HEK293 (cell line): ENCODE results near the gene PTGFRN.
A peak's percentile ranks its signal among the peaks of the same experiment; 100 is the strongest.

Experiments used
- GLIS1 ChIP-seq: fragments of 450-650 bp; formaldehyde crosslinking; IDR thresholded peaks from 2 replicates; pipeline ENCODE4 v1.5.1; 2016; ENCODE audit warnings: missing biosample characterization, missing genetic modification characterization
- HOXA7 ChIP-seq: sonication (generic); formaldehyde crosslinking; IDR thresholded peaks from 2 replicates; pipeline ENCODE4 v1.8.1; 2022; ENCODE audit warnings: missing genetic modification reagents, borderline replicate concordance
- IKZF3 ChIP-seq: fragments of 450-650 bp; IDR thresholded peaks from 2 replicates; pipeline ENCODE4 v1.5.0; 2018; ENCODE audit warnings: missing biosample characterization, mild to moderate bottlenecking, missing genetic modification characterization, moderate library complexity
- KLF1 ChIP-seq: fragments of 450-650 bp; formaldehyde crosslinking; IDR thresholded peaks from 2 replicates; pipeline ENCODE4 v1.5.1; 2016; ENCODE audit warnings: missing biosample characterization, missing genetic modification characterization
- KLF9 ChIP-seq: fragments of 450-650 bp; formaldehyde crosslinking; IDR thresholded peaks from 2 replicates; pipeline ENCODE4 v1.5.1; 2016; ENCODE audit warnings: missing biosample characterization, missing genetic modification characterization, low read depth
- OSR2 ChIP-seq: fragments of 450-650 bp; formaldehyde crosslinking; IDR thresholded peaks from 2 replicates; pipeline ENCODE4 v1.5.1; 2016; ENCODE audit warnings: missing biosample characterization, missing genetic modification characterization
- REPIN1 ChIP-seq: fragments of 450-650 bp; formaldehyde crosslinking; IDR thresholded peaks from 2 replicates; pipeline ENCODE4 v1.5.1; 2017; ENCODE audit warnings: missing biosample characterization, missing genetic modification characterization, low read depth
- ZBTB1 ChIP-seq: fragments of 450-650 bp; formaldehyde crosslinking; IDR thresholded peaks from 2 replicates; pipeline ENCODE4 v1.5.1; 2016; ENCODE audit warnings: missing biosample characterization, missing genetic modification characterization
- ZBTB17 ChIP-seq: fragments of 450-650 bp; formaldehyde crosslinking; IDR thresholded peaks from 2 replicates; pipeline ENCODE4 v1.5.1; 2016; ENCODE audit warnings: missing biosample characterization, missing genetic modification characterization
- ZFP37 ChIP-seq: fragments of 450-650 bp; formaldehyde crosslinking; IDR thresholded peaks from 2 replicates; pipeline ENCODE4 v1.5.1; 2016; ENCODE audit warnings: missing biosample characterization, missing genetic modification characterization
- ZIC2 ChIP-seq: fragments of 450-650 bp; formaldehyde crosslinking; IDR thresholded peaks from 2 replicates; pipeline ENCODE4 v1.5.1; 2016; ENCODE audit warnings: missing biosample characterization, missing genetic modification characterization
- ZNF146 ChIP-seq: fragments of 450-650 bp; formaldehyde crosslinking; IDR thresholded peaks from 2 replicates; pipeline ENCODE4 v1.5.1; 2016; ENCODE audit warnings: missing biosample characterization, missing genetic modification characterization
- ZNF24 ChIP-seq: fragments of 450-650 bp; formaldehyde crosslinking; IDR thresholded peaks from 2 replicates; pipeline ENCODE4 v1.5.1; 2016; ENCODE audit warnings: missing biosample characterization, missing genetic modification characterization
- ZNF302 ChIP-seq: fragments of 450-650 bp; formaldehyde crosslinking; IDR thresholded peaks from 2 replicates; pipeline ENCODE4 v1.5.1; 2016; ENCODE audit warnings: missing biosample characterization, missing genetic modification characterization, low read depth
- ZNF341 ChIP-seq: fragments of 450-650 bp; formaldehyde crosslinking; IDR thresholded peaks from 2 replicates; pipeline ENCODE4; 2016; ENCODE audit warnings: low read depth, missing biosample characterization, missing genetic modification characterization
- ZNF350 ChIP-seq: fragments of 450-650 bp; formaldehyde crosslinking; IDR thresholded peaks from 2 replicates; pipeline ENCODE4 v1.5.0; 2017; ENCODE audit warnings: missing biosample characterization, mild to moderate bottlenecking, missing genetic modification characterization
- ZNF391 ChIP-seq: fragments of 450-650 bp; formaldehyde crosslinking; IDR thresholded peaks from 2 replicates; pipeline ENCODE4 v1.5.1; 2016; ENCODE audit warnings: low read depth, missing biosample characterization, missing genetic modification characterization, borderline replicate concordance
- ZNF514 ChIP-seq: fragments of 450-650 bp; formaldehyde crosslinking; IDR thresholded peaks from 2 replicates; pipeline ENCODE4 v1.5.1; 2016; ENCODE audit warnings: missing biosample characterization, missing genetic modification characterization
- ZNF585B ChIP-seq: fragments of 450-650 bp; formaldehyde crosslinking; IDR thresholded peaks from 2 replicates; pipeline ENCODE4 v1.5.1; 2016; ENCODE audit warnings: missing biosample characterization, missing genetic modification characterization
- ZNF660 ChIP-seq: fragments of 450-650 bp; IDR thresholded peaks from 2 replicates; pipeline ENCODE4 v1.5.1; 2018; ENCODE audit warnings: missing biosample characterization, mild to moderate bottlenecking, missing genetic modification characterization
- ZNF747 ChIP-seq: fragments of 450-650 bp; formaldehyde crosslinking; IDR thresholded peaks from 2 replicates; pipeline ENCODE4 v1.5.1; 2016; ENCODE audit warnings: missing biosample characterization, missing genetic modification characterization
- ZNF76 ChIP-seq: fragments of 450-650 bp; formaldehyde crosslinking; IDR thresholded peaks from 2 replicates; pipeline ENCODE4; 2016; ENCODE audit warnings: low read depth, missing biosample characterization, missing genetic modification characterization, borderline replicate concordance
- ZSCAN16 ChIP-seq: fragments of 450-650 bp; formaldehyde crosslinking; IDR thresholded peaks from 2 replicates; pipeline ENCODE4 v1.5.1; 2016; ENCODE audit warnings: missing biosample characterization, missing genetic modification characterization
- ZSCAN23 ChIP-seq: fragments of 450-650 bp; formaldehyde crosslinking; IDR thresholded peaks from 2 replicates; pipeline ENCODE4 v1.5.1; 2016; ENCODE audit warnings: missing biosample characterization, missing genetic modification characterization
- ZXDB ChIP-seq: fragments of 450-650 bp; formaldehyde crosslinking; IDR thresholded peaks from 2 replicates; pipeline ENCODE4 v1.5.1; 2016; ENCODE audit warnings: missing biosample characterization, missing genetic modification characterization
- TF ChIP-seq, protein P1 (sequence below): fragments of 450-650 bp; formaldehyde crosslinking; IDR thresholded peaks from 2 replicates; pipeline ENCODE4 v1.5.1; 2016; ENCODE audit warnings: missing biosample characterization, missing genetic modification characterization
- TF ChIP-seq, protein P2 (sequence below): fragments of 450-650 bp; formaldehyde crosslinking; IDR thresholded peaks from 2 replicates; pipeline ENCODE4 v1.5.1; 2016; ENCODE audit warnings: missing biosample characterization, missing genetic modification characterization
- TF ChIP-seq, protein P3 (sequence below): fragments of 450-650 bp; formaldehyde crosslinking; IDR thresholded peaks from 2 replicates; pipeline ENCODE4 v1.5.1; 2016; ENCODE audit warnings: missing biosample characterization, missing genetic modification characterization
- TF ChIP-seq, protein P4 (sequence below): fragments of 450-650 bp; formaldehyde crosslinking; IDR thresholded peaks from 2 replicates; pipeline ENCODE4 v1.5.1; 2016; ENCODE audit warnings: missing biosample characterization, missing genetic modification characterization
- TF ChIP-seq, protein P5 (sequence below): fragments of 450-650 bp; formaldehyde crosslinking; IDR thresholded peaks from 2 replicates; pipeline ENCODE4 v1.5.1; 2016; ENCODE audit warnings: missing biosample characterization, missing genetic modification characterization
- TF ChIP-seq, protein P6 (sequence below): fragments of 450-650 bp; formaldehyde crosslinking; IDR thresholded peaks from 2 replicates; pipeline ENCODE4 v1.5.1; 2017; ENCODE audit warnings: missing biosample characterization, missing genetic modification characterization

The PTGFRN gene

DNA sequence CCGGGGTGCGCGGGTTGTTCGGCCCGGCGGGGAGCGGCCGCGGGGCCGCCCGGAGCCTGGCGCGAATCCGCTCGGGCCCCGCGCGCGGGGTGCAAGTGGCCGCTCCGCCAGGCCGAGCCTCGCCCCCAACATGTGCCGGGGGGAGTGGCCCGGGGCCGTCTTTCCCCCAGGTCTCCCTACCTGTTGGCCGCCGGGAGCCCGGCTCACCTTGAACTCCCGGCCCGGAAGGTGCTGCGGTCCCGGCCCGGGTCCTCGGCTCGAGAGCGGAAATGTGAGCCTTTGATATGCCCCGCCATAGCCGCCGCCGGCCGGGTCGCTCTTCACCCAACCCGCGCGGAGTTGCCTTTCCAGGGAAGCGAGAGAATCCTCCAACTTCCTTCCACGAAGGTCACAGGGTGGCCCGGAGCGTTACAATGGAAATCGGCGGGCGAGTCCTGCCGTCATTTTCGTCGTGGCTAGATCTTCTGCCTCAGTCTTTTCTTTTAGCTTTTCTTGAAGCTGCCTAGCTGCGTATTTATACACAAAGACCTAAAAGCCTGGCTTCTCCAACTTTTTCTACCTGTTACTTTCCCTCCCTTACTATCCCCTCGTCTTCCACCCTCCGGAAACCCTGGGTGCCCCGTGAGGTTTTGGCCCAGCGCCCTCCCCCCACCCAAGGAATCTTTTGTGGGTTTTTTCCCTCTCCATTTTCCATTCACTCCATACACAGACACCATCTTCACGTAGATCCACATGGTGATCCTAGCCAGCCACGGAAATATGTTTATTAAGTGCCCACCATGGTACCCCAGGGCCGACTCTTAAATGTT is 867 bp downstream of the PTGFRN start (continued):
- TF ChIP-seq ZFP37 (tag by site-specific recombination) (0 out of 2 replicates have a peak, but pooled peaks have one; percentile 33), ZNF302 (tag by site-specific recombination) (no peak), ZBTB1 (no peak), ZNF350 (tag by site-specific recombination) (no peak), ZNF514 (tag by site-specific recombination) (no peak), KLF1 (tag by site-specific recombination) (no peak), ZNF747 (tag by site-specific recombination) (no peak), ZNF341 (tag by site-specific recombination) (peak; percentile 83), OSR2 (no peak), ZNF24 (no peak), ZNF76 (tag by site-specific recombination) (no peak), ZNF146 (tag by site-specific recombination) (no peak), ZSCAN16 (tag by site-specific recombination) (no peak), KLF9 (tag by site-specific recombination) (0 out of 2 replicates have a peak, but pooled peaks have one; percentile 8), ZIC2 (tag by site-specific recombination) (no peak), GLIS1 (tag by site-specific recombination) (no peak), REPIN1 (tag by site-specific recombination) (no peak), ZNF585B (tag by site-specific recombination) (no peak), HOXA7 (no peak), ZNF660 (no peak), ZXDB (no peak), ZNF391 (tag by site-specific recombination) (no peak), ZBTB17 (tag by site-specific recombination) (peak; percentile 45; the same call in 1 of the 2 replicates), IKZF3 (0 out of 2 replicates have a peak, but pooled peaks have one; percentile 20), ZSCAN23 (tag by site-specific recombination) (no peak)
- TF ChIP-seq, protein P1, sequence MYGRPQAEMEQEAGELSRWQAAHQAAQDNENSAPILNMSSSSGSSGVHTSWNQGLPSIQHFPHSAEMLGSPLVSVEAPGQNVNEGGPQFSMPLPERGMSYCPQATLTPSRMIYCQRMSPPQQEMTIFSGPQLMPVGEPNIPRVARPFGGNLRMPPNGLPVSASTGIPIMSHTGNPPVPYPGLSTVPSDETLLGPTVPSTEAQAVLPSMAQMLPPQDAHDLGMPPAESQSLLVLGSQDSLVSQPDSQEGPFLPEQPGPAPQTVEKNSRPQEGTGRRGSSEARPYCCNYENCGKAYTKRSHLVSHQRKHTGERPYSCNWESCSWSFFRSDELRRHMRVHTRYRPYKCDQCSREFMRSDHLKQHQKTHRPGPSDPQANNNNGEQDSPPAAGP (tag by site-specific recombination): no peak
- TF ChIP-seq, protein P2, sequence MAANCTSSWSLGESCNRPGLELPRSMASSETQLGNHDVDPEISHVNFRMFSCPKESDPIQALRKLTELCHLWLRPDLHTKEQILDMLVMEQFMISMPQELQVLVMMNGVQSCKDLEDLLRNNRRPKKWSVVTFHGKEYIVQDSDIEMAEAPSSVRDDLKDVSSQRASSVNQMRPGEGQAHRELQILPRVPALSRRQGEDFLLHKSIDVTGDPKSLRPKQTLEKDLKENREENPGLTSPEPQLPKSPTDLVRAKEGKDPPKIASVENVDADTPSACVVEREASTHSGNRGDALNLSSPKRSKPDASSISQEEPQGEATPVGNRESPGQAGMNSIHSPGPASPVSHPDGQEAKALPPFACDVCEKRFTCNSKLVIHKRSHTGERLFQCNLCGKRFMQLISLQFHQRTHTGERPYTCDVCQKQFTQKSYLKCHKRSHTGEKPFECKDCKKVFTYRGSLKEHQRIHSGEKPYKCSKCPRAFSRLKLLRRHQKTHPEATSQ (tag by site-specific recombination): no peak
- TF ChIP-seq, protein P3, sequence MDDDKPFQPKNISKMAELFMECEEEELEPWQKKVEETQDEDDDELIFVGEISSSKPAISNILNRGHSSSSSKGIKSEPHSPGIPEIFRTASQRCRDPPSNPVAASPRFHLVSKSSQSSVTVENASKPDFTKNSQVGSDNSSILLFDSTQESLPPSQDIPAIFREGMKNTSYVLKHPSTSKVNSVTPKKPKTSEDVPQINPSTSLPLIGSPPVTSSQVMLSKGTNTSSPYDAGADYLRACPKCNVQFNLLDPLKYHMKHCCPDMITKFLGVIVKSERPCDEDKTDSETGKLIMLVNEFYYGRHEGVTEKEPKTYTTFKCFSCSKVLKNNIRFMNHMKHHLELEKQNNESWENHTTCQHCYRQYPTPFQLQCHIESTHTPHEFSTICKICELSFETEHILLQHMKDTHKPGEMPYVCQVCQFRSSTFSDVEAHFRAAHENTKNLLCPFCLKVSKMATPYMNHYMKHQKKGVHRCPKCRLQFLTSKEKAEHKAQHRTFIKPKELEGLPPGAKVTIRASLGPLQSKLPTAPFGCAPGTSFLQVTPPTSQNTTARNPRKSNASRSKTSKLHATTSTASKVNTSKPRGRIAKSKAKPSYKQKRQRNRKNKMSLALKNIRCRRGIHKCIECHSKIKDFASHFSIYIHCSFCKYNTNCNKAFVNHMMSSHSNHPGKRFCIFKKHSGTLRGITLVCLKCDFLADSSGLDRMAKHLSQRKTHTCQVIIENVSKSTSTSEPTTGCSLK (tag by site-specific recombination): no peak
- TF ChIP-seq, protein P4, sequence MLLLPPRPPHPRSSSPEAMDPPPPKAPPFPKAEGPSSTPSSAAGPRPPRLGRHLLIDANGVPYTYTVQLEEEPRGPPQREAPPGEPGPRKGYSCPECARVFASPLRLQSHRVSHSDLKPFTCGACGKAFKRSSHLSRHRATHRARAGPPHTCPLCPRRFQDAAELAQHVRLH (tag by site-specific recombination): no peak
- TF ChIP-seq, protein P5, sequence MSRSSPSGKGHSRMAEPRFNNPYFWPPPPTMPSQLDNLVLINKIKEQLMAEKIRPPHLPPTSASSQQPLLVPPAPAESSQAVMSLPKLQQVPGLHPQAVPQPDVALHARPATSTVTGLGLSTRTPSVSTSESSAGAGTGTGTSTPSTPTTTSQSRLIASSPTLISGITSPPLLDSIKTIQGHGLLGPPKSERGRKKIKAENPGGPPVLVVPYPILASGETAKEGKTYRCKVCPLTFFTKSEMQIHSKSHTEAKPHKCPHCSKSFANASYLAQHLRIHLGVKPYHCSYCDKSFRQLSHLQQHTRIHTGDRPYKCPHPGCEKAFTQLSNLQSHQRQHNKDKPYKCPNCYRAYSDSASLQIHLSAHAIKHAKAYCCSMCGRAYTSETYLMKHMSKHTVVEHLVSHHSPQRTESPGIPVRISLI (tag by site-specific recombination): no peak
- TF ChIP-seq, protein P6, sequence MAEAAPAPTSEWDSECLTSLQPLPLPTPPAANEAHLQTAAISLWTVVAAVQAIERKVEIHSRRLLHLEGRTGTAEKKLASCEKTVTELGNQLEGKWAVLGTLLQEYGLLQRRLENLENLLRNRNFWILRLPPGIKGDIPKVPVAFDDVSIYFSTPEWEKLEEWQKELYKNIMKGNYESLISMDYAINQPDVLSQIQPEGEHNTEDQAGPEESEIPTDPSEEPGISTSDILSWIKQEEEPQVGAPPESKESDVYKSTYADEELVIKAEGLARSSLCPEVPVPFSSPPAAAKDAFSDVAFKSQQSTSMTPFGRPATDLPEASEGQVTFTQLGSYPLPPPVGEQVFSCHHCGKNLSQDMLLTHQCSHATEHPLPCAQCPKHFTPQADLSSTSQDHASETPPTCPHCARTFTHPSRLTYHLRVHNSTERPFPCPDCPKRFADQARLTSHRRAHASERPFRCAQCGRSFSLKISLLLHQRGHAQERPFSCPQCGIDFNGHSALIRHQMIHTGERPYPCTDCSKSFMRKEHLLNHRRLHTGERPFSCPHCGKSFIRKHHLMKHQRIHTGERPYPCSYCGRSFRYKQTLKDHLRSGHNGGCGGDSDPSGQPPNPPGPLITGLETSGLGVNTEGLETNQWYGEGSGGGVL (tag by site-specific recombination): no peak
